K562 (cell line): ENCODE results near the gene RASGRP4. TPM values are rescaled to one million over a fixed set of nuclear protein-coding genes. Genes with fewer than 3 reads are reported as not detected.

Source experiments
- CBX1 ChIP-seq: sonication (generic); IDR thresholded peaks from 2 replicates; pipeline ENCODE4 v1.6.1; 2016; ENCODE audit warnings: antibody characterized with exemption, low read depth, mild to moderate bottlenecking
- CHD2 ChIP-seq: IDR thresholded peaks from 2 replicates; pipeline ENCODE4 v1.6.1; 2011; ENCODE audit warnings: low read depth, low read length
- CTBP1 ChIP-seq: fragments of 450-650 bp; IDR thresholded peaks from 2 replicates; pipeline ENCODE4 v1.6.1; 2016; ENCODE audit warnings: borderline replicate concordance
- DLX4 ChIP-seq: fragments of 250-450 bp; sonication (Bioruptor Pico); IDR thresholded peaks from 2 replicates; pipeline ENCODE4 v1.6.1; 2021; ENCODE audit warnings: mild to moderate bottlenecking
- GATAD2A ChIP-seq: fragments of 450-650 bp; IDR thresholded peaks from 2 replicates; pipeline ENCODE4 v1.6.1; 2017
- HMG20B ChIP-seq: fragments of 250-450 bp; sonication (Bioruptor Pico); IDR thresholded peaks from 2 replicates; pipeline ENCODE4 v1.5.0; 2021; ENCODE audit warnings: mild to moderate bottlenecking
- HOMEZ ChIP-seq: fragments of 250-450 bp; sonication (Bioruptor Pico); IDR thresholded peaks from 2 replicates; pipeline ENCODE4 v1.4.0; 2020; ENCODE audit warnings: mild to moderate bottlenecking, moderate library complexity
- JUNB ChIP-seq: fragments of 450-650 bp; formaldehyde crosslinking; conservative IDR thresholded peaks from 2 replicates; pipeline ENCODE4 v1.4.0; 2020; ENCODE audit warnings: mild to moderate bottlenecking
- MEIS2 ChIP-seq: fragments of 450-650 bp; IDR thresholded peaks from 2 replicates; pipeline ENCODE4 v1.6.1; 2014; ENCODE audit warnings: mild to moderate bottlenecking; ENCODE audit not compliant: partially characterized antibody
- MITF ChIP-seq: IDR thresholded peaks from 2 replicates; pipeline ENCODE4 v1.6.1; 2014; ENCODE audit warnings: antibody characterized with exemption
- MTA2 ChIP-seq: fragments of 450-650 bp; IDR thresholded peaks from 2 replicates; pipeline ENCODE4 v1.6.1; 2016; ENCODE audit warnings: low read depth
- NR0B1 ChIP-seq: fragments of 450-650 bp; IDR thresholded peaks from one replicate; pipeline ENCODE4 v1.6.1; 2018; ENCODE audit warnings: mild to moderate bottlenecking, moderate library complexity; ENCODE audit not compliant: partially characterized antibody
- PHB ChIP-seq: fragments of 250-450 bp; sonication (Bioruptor Pico); IDR thresholded peaks from 2 replicates; pipeline ENCODE4 v1.5.0; 2021
- PHB2 ChIP-seq: fragments of 450-650 bp; IDR thresholded peaks from 2 replicates; pipeline ENCODE4 v1.6.1; 2017; ENCODE audit warnings: low read depth
- PTRF ChIP-seq: fragments of 450-650 bp; IDR thresholded peaks from 2 replicates; pipeline ENCODE4 v1.6.1; 2016; ENCODE audit warnings: mild to moderate bottlenecking, missing genetic modification characterization, missing compliant biosample characterization
- PYGO2 ChIP-seq: fragments of 450-650 bp; IDR thresholded peaks from 2 replicates; pipeline ENCODE4 v1.6.1; 2016; ENCODE audit warnings: mild to moderate bottlenecking, missing genetic modification characterization, moderate library complexity, missing compliant biosample characterization
- SMARCC2 ChIP-seq: fragments of 450-650 bp; IDR thresholded peaks from 2 replicates; pipeline ENCODE4 v1.6.1; 2017; ENCODE audit warnings: antibody characterized with exemption, moderate library complexity, mild to moderate bottlenecking, low read depth
- SNRNP70 ChIP-seq: fragments of 200-400 bp; formaldehyde crosslinking; optimal IDR thresholded peaks from 2 replicates; pipeline ENCODE3; 2017; ENCODE audit warnings: low read depth, low read length
- TAF9B ChIP-seq: fragments of 450-650 bp; IDR thresholded peaks from 2 replicates; pipeline ENCODE4 v1.6.1; 2018; ENCODE audit warnings: mild to moderate bottlenecking; ENCODE audit not compliant: partially characterized antibody
- TAL1 ChIP-seq: fragments of 450-650 bp; IDR thresholded peaks from 2 replicates; pipeline ENCODE4 v1.6.1; 2016; ENCODE audit warnings: mild to moderate bottlenecking
- TCF3 ChIP-seq: sonication (generic); formaldehyde crosslinking; IDR thresholded peaks from 2 replicates; pipeline ENCODE4 v1.4.0; 2020; ENCODE audit warnings: mild to moderate bottlenecking, missing genetic modification reagents
- ZC3H11A ChIP-seq: IDR thresholded peaks from 2 replicates; pipeline ENCODE4 v1.6.1; 2012; ENCODE audit warnings: low read depth, low read length, improper control_type of control experiment
- ZFP1 ChIP-seq: fragments of 450-650 bp; formaldehyde crosslinking; IDR thresholded peaks from 2 replicates; pipeline ENCODE4 v1.4.0; 2020; ENCODE audit warnings: mild to moderate bottlenecking, mixed read lengths
- ZNF395 ChIP-seq: fragments of 200-800 bp; sonication (Bioruptor generic); IDR thresholded peaks from 2 replicates; pipeline ENCODE4 v1.6.1; 2017; ENCODE audit warnings: missing genetic modification characterization, missing compliant biosample characterization
- ZNF717 ChIP-seq: fragments of 250-450 bp; sonication (Bioruptor Pico); IDR thresholded peaks from 2 replicates; pipeline ENCODE4 v1.5.0; 2021
- ZZZ3 ChIP-seq: fragments of 450-650 bp; IDR thresholded peaks from 2 replicates; pipeline ENCODE4 v1.6.1; 2016; ENCODE audit warnings: antibody characterized with exemption, mild to moderate bottlenecking, moderate library complexity
- polyA plus RNA-seq, 8 experiments: library from polyadenylated mRNA; depleted of rRNA in 4 of 8; stranded (reverse) in 5 of 8; unstranded in 3 of 8; fragments of >200 nt; fragmentation: Nextera tagmentation in 2 of 8; fragmentation: Illumina TruSeq in 1 of 8; extraction: Ambion mirVana in 2 of 8; extraction: Trizol in 1 of 8; gene quantifications; 2 replicates each; pipeline versions ENCODE4 v1.2.1 to v1.2.3, GENCODE V29; 2011 to 2014; ENCODE audit warnings: inconsistent platforms in 1 of 8, missing spikeins in 1 of 8
- total RNA-seq, 7 experiments: library from RNA; depleted of rRNA in 6 of 7; stranded (reverse); fragments of >200 nt in 6 of 7; fragmentation: Illumina TruSeq in 2 of 7; extraction: Trizol in 2 of 7; gene quantifications; 2 replicates each; pipeline versions ENCODE4 v1.2.1 to v1.2.3, GENCODE V29; 2011 to 2021; ENCODE audit warnings: low replicate concordance in 1 of 7

The RASGRP4 gene
- total and polyA plus RNA-seq, 9 of the 15 experiments (the other 6 are each of a cell fraction or from before 2014, with no cell fraction given): 0.39 to 4.6 (median 3.8) TPM

GRCh38 chr19:38370299-38370698 lies 55.7 kb downstream of the RASGRP4 start (continued):
- no peak for TF ChIP-seq NR0B1
- TF ChIP-seq PHB2: no peak
- TF ChIP-seq CBX1: no peak
- TF ChIP-seq GATAD2A: no peak
- TF ChIP-seq TCF3 (CRISPR knock-in tag): peak; percentile 76
- no peak for TF ChIP-seq MITF
- TF ChIP-seq PYGO2 (tag): no peak
- no peak for TF ChIP-seq ZZZ3
- no peak for TF ChIP-seq PTRF (tag)
- no peak for TF ChIP-seq ZC3H11A
- no peak for TF ChIP-seq ZFP1
- TF ChIP-seq CTBP1: no peak
- TF ChIP-seq ZNF395 (CRISPR knock-in tag): no peak
- no peak for TF ChIP-seq TAF9B
- TF ChIP-seq DLX4: no peak
- TF ChIP-seq SMARCC2: no peak
- no peak for TF ChIP-seq ZNF717 (CRISPR knock-in tag)
- TF ChIP-seq MEIS2: peak; percentile 86
- TF ChIP-seq TAL1: peak; percentile 79; the same call in 1 of the 2 replicates
- no peak for TF ChIP-seq HMG20B (CRISPR knock-in tag)
- TF ChIP-seq MTA2: peak; percentile 34
- no peak for TF ChIP-seq HOMEZ (CRISPR knock-in tag)
- no peak for TF ChIP-seq SNRNP70
- no peak for TF ChIP-seq JUNB (CRISPR knock-in tag)
- no peak for TF ChIP-seq PHB (CRISPR knock-in tag)
- TF ChIP-seq CHD2: no peak
